GM19025 (cell line): ENCODE results near the gene PHF1.
A peak's percentile ranks its signal among the peaks of the same experiment; 100 is the strongest.

ENCODE experiments used
- ATAC-seq: cut with Tn5 transposase; IDR thresholded peaks from one replicate; pipeline ENCODE4 v1.9.1; 2021; ENCODE audit warnings: mild to moderate bottlenecking, low read depth, moderate library complexity; ENCODE audit not compliant: unreplicated experiment

Gene PHF1

GRCh38 chr6:33430991-33431879, 20.4 kb downstream of the PHF1 start:
- ATAC-seq = peak; percentile 54

DNA sequence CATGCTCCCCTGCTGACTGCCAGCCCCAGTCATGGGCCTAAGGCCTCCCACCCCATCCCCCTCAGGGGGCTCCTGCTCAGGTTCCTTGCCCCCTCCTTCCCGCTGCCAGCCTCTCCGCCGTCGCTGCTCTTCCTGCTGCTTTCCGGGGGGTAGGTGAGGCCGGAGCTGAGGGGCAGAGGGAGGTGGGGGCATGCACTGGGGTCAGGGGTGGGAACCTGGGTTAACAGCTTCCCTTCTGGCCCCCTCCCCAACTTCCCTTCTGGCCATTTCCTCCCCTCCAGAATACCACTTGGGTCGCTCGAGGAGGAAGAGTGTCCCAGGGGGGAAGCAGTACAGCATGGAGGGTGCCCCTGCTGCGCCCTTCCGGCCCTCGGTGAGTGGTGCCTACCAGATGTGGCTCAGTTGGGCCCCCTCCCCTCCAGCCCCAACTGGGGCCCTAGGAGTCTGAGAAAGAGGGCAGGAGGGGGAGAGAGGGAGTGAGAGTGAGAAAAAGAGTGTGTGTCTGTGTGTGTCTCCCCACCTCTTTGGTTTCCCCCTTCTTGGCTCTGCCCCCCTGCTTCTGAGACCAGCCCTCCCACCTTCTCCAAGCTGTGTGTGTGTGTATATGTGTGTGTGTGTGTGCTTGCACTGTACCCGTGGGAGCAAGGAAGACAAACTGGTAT, 21.2 kb downstream of the PHF1 start:
- no peak for ATAC-seq

- no peak for ATAC-seq
Observed at GRCh38 chr6:33432546-33432945, 21.7 kb downstream of the PHF1 start.

DNA sequence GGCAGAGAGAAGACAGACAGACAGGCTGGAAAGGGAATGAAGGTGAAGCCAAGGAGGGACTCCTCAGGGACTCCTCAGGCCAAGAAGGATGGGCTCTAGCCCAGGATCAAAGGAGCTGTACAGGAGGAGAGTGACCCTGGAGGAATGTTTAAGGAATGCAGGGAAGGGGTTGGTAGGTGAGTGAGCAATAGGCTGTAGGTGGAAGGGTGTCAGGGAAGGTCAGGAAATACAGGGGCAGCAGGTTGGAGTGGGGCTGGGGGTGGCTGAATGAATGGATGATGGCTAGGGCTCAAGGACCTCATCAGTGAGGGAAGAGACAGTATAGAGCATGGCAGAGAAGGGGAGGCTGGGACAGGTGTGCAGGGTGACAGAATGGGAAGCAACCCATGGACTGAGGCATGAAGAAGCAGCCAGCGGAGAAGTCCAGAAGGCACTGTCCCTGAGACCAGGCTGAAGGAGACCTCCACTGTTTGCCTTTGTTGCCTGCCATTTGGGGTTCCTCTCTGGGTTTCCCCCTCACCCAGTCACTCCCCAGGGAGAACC, 22.3 kb downstream of the PHF1 start:
- no peak for ATAC-seq

DNA sequence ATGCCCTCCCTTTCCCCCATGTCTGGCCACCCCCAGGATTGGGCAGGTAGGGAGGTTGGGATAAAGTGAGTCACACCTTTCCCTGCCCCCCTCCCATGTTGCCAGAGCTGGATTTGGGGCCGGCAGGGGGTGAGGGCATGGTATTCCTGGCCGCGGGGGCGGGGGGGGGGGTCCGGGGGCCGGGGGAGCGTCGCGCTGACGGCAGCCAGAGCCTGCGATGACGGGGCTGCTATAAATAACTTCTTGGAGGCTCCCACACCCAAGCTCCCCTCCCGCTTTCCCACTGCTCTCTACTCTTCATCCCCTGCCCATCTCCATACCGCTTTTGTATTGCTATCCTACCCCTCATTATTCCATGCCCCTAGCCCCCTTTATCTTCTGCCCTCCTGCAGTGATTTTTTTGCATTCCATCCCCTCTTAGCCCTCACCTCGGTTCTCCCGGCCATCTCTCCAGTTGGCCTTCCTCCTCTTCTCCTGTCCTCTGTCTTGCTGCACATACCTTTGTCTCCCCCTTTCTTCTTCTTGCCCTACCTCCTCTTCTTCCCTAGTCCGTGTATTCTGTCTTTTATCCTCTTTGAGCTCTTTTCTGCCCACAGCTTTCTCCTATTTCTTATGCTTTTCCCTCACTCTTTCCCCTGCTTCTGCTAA, 22.9 kb downstream of the PHF1 start:
- ATAC-seq = no peak

DNA sequence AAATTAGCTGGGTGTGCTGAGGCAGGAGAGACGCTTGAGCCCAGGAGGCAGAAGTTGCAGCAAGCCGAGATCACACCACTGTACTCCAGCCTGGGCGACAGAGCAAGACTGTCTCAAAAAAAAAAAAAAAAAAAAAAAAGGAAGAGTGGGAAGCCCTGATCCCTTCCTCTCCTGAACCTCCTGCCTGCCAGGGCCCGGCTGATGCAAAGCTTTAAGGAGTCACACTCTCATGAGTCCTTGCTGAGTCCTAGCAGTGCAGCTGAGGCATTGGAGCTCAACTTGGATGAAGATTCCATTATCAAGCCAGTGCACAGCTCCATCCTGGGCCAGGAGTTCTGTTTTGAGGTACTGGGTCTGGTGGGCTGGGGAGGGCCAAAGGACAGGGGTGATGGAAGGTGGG, 24.1 kb downstream of the PHF1 start:
- no peak for ATAC-seq

GRCh38 chr6:33437666-33438065, 26.9 kb downstream of the PHF1 start:
- ATAC-seq = no peak

DNA sequence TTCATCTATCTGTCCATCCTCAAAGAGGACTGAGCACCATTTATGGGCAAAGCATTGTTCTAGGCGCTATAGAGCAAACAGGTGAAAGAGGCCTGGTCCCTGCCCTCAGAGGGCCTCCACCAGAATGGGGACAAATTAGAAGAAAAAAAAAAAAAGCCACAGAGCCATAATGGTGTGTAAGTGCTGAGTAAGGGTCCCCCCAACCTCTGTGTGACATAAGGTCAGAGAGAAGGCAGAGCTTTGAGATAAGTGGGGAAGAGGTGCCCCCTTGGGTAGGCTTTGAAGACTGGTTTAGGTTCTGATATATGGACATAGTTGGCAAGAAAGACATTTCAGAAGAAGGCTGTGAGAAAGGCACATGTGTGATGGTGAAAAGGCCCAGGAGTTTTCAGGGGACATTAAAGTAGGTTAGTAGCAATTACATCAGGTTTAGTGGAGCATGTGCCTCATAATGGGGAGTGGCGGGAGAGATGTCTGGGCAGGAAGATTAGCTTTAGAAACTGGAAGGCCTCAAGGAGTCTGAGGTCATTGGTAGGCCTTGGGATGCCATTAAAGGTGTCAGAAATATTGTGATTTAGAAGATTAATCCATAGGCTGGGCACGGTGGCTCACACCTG, 28.3 kb downstream of the PHF1 start:
- no peak for ATAC-seq

DNA sequence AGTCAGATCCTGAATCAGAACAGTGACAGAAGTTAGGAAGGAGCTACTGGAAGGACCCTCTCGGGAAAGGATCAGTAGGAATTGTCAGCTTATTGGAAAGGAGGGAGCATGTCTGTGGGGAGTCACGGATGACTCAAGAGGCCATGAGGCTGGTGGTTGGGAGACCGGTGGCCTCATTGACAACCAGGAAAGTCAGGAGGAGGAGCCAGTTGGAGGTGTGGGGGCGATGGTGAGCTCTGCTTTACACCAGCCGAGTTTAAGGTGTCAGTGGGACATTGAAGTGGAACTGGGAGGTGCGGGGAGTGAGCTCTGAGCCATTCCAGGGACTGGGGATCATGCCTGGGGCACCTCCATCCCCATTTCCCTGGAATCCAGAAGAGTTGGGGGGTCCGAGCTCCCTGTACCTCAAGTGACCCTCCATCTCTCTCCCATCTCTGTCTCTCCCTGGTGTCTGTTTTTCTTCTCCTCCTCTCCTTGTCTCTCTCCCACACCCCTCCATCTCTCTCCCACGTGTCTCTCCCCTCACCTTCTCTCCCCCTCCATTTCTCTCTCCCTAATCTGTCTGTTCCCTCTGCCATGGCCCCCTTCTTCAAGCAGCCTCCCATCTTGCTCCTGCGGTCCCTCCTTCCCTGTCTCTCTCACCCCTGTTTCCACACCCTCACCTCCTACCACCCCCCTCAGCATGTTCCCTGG, 29.3 kb downstream of the PHF1 start:
- ATAC-seq = no peak

- ATAC-seq = no peak
Observed at GRCh38 chr6:33440649-33441309, 30.0 kb downstream of the PHF1 start.

- no peak for ATAC-seq
Observed at GRCh38 chr6:33441457-33441856, 30.6 kb downstream of the PHF1 start.

DNA sequence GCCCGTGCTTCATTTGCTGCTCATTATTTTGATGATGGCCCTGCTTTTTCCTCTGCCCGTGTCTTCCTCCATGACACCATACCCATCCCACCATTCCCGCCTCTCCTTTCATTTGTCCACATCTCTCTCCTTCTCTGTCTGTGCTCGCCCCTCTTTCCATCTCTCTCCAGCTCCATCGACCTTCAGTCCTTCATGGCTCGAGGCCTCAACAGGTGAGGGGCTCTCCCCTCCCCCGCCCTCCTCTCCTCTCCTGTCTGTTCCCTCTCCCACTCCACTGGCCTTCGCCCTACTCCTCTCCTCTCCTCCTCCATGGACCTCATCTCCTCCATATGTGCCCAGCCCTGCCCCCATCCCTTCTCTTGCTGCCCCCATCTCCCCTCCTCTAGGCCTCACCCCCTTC, 31.5 kb downstream of the PHF1 start:
- no peak for ATAC-seq

GRCh38 chr6:33443025-33443424, 32.2 kb downstream of the PHF1 start:
- no peak for ATAC-seq

DNA sequence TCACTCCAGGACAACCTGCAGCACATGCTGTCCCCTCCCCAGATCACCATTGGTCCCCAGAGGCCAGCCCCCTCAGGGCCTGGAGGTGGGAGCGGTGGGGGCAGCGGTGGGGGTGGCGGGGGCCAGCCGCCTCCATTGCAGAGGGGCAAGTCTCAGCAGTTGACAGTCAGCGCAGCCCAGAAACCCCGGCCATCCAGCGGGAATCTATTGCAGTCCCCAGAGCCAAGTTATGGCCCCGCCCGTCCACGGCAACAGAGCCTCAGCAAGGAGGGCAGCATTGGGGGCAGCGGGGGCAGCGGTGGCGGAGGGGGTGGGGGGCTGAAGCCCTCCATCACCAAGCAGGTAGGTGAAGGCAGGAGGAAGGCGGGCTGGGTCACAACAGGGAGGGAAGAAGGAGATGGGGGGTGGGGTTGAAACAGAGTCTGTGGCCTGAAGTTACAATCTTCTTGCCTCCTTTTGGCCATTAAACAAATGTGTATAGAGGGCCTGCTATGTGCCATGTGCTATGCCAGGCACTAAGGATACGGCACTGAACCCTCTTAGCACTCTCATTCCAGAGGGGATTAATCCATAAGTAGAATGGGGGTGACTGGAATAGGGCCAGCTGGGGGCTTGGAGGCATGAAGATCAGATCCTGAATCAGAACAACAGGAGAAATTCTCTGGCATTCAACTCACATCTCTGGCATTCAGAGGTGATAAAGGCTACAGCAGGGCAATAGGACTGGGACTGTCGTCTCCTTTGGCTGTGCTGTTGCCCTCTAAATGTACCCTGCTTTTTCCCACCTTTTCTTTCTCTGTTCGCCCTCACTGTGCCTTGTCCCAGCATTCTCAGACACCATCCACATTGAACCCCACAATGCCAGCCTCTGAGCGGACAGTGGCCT, 33.0 kb downstream of the PHF1 start:
- ATAC-seq = no peak

- ATAC-seq = no peak
Observed at GRCh38 chr6:33445119-33445603, 34.3 kb downstream of the PHF1 start.

GRCh38 chr6:33446356-33446755, 35.5 kb downstream of the PHF1 start:
- no peak for ATAC-seq

- ATAC-seq = no peak
Observed at GRCh38 chr6:33450434-33450833, 39.6 kb downstream of the PHF1 start.

- ATAC-seq = no peak
Observed at GRCh38 chr6:33451606-33452005, 40.8 kb downstream of the PHF1 start.

DNA sequence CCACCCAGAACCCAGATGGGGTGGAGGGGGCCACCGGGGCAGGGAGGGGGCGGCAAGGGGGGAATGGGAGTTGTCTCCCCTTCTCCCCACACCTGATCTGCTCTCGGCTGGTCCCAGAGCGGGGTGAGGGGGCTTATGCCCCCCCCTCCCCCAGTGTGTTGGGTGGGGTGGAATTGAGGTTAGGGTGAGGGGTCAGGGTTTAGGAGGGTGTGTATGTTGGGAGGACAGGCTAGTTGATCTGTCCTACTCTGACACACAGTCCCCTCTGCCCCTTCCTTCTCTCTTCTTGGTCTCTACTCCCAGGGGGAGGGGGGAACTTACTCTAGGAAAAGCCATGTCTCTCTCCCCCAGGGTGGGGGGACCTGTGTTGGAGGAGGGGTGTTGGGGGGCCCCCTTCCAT, 41.7 kb downstream of the PHF1 start:
- no peak for ATAC-seq
